ENCODE results near the gene MAPKAPK5. TPM values are rescaled to one million over a fixed set of nuclear protein-coding genes. Genes with fewer than 3 reads are reported as not detected.

Gene MAPKAPK5
- total RNA-seq, 1 donor from 2014 or later, result 48.9 TPM

DNA sequence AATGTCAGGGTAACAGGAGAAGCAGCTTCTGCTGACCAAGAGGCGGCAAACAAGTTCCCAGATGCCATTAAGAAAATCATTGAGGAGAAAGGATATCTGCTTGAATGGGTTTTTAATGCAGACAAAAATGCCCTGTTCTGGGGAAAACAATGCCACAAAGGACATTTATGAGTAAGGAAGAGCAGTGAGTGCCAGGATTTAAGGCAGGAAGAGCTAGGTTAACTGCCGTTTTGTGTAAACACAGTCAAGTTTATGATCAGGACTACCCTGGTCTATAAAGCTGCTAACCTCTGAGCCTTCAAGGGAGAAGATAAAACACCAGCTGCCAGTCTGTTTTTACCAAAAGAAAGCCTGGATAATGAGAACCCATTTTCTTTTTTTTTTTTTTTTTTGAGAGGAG, 8.5 kb downstream of the MAPKAPK5 start:
- H3K36me3 ChIP-seq, result peaks cover 20% of the 10 kb centered on the region
- no peak for DNase-seq
- no peak for ATAC-seq
- H3K27ac ChIP-seq, result no peak overlapping the region
- intact Hi-C loops (cut with DNase I), result no loop called here
- TF ChIP-seq, protein P1, sequence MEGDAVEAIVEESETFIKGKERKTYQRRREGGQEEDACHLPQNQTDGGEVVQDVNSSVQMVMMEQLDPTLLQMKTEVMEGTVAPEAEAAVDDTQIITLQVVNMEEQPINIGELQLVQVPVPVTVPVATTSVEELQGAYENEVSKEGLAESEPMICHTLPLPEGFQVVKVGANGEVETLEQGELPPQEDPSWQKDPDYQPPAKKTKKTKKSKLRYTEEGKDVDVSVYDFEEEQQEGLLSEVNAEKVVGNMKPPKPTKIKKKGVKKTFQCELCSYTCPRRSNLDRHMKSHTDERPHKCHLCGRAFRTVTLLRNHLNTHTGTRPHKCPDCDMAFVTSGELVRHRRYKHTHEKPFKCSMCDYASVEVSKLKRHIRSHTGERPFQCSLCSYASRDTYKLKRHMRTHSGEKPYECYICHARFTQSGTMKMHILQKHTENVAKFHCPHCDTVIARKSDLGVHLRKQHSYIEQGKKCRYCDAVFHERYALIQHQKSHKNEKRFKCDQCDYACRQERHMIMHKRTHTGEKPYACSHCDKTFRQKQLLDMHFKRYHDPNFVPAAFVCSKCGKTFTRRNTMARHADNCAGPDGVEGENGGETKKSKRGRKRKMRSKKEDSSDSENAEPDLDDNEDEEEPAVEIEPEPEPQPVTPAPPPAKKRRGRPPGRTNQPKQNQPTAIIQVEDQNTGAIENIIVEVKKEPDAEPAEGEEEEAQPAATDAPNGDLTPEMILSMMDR (IDR thresholded peaks at IDR 0.05), result no peak
- H3K9me3 ChIP-seq, result no peaks in the 10 kb centered on the region
- no peak overlapping the region for H3K4me3 ChIP-seq
- no peaks in the 10 kb centered on the region for H3K27me3 ChIP-seq
- H3K4me1 ChIP-seq, result peaks cover 6% of the 10 kb centered on the region

DNA sequence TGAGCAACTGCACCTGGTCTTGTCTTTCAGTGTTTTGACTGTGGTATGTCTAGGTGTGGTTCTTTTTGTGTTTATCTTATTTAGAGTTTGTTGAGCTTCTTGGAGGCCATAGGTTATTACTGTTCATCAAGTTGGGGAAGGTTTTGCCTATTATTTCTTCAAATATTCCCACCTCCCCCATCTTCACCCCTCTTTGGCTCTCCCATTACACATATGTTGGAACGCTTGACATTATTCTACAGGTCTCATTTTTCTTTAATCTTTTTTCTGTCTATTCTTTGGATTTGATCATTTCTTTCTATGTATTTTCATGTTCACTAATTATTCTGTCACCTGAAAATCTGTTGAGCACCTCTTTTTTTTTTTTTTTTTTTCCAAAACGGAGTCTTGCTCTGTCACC, 16.2 kb downstream of the MAPKAPK5 start:
- Histone ChIP-seq H3K4me3 (no peak overlapping the region), H3K36me3 (peaks cover 3% of the 10 kb centered on the region), H3K4me1 (no peaks in the 10 kb centered on the region), H3K27ac (no peak overlapping the region), H3K9me3 (no peaks in the 10 kb centered on the region), H3K27me3 (no peaks in the 10 kb centered on the region)
- intact Hi-C loops (cut with DNase I), result no loop called here
- ATAC-seq (no peak), DNase-seq (no peak)
- TF ChIP-seq, protein P1 (IDR thresholded peaks at IDR 0.05), result no peak

DNA sequence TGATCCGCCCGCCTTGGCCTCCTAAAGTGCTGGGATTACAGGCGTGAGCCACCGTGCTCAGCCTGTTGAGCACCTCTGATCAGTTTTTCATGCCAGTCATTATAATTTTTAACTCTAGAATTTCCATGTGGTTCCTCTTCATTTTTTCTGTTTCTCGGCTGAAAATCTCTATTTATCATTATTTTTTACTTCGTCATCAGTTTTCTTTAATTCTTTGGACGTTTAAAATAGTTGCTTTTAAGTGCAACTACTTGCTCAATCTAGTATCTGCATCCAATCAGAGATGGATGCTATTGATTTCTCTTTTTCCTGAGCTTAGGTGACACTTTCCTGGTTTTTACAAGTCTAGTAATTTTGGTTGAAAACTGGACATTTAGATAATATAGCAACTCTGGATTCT, 16.8 kb downstream of the MAPKAPK5 start:
- Histone ChIP-seq H3K27ac (no peak overlapping the region), H3K9me3 (no peaks in the 10 kb centered on the region), H3K4me1 (no peaks in the 10 kb centered on the region), H3K27me3 (no peaks in the 10 kb centered on the region), H3K36me3 (peaks cover 3% of the 10 kb centered on the region), H3K4me3 (no peak overlapping the region)
- ATAC-seq (no peak), DNase-seq (no peak)
- TF ChIP-seq, protein P1 (IDR thresholded peaks at IDR 0.05), result no peak
- intact Hi-C loops (cut with DNase I), result no loop called here

DNA sequence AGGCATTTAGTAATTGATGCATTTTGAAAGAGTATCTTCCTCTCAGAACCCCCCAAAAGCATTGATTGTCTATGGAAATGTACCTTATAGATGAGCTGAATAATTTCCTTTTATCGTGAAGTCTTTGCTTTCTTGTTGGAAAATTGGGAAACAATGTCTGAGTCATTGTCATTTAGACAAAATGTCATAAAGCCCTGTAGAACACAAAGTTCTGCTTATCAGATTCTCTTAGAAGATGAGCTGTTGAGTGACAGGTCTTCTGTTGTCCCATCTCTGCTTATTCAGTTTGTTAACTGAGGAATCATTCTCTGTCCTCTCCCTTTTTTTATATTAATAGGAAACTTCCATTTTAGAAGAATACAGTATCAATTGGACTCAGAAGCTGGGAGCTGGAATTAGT, 22.9 kb downstream of the MAPKAPK5 start:
- Histone ChIP-seq H3K9me3 (no peaks in the 10 kb centered on the region), H3K36me3 (peaks cover 46% of the 10 kb centered on the region), H3K27me3 (no peaks in the 10 kb centered on the region), H3K4me1 (no peaks in the 10 kb centered on the region), H3K27ac (no peak overlapping the region), H3K4me3 (no peak overlapping the region)
- ATAC-seq (no peak), DNase-seq (no peak)
- intact Hi-C loops (cut with DNase I), result no loop called here
- TF ChIP-seq, protein P1 (IDR thresholded peaks at IDR 0.05), result no peak

DNA sequence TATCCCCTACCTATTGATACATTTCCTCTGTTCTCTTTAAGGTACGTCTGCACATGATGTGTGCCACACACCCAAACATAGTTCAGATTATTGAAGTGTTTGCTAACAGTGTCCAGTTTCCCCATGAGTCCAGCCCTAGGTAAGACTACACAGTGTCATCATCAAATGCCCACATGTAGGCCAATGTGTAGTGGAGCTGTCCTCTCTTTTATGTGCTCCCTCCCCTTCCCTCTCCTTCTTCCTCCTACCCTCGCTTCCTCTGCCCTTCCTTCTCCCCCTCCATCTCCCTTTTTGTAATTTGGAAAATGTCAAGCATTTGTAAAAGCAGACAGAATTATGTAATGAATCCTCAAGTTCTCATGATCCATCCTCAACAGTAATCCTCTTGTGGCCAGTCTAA, 25.5 kb downstream of the MAPKAPK5 start:
- no peak for ATAC-seq
- Histone ChIP-seq H3K27ac (no peak overlapping the region), H3K4me1 (no peaks in the 10 kb centered on the region), H3K9me3 (no peaks in the 10 kb centered on the region), H3K36me3 (peaks cover 72% of the 10 kb centered on the region), H3K27me3 (no peaks in the 10 kb centered on the region), H3K4me3 (no peak overlapping the region)
- intact Hi-C loops (cut with DNase I), result no loop called here
- no peak for DNase-seq
- TF ChIP-seq, protein P1 (IDR thresholded peaks at IDR 0.05), result no peak
